PC-3 (cell line): ENCODE data around the gene HPCA.

Source experiments
- CTCF ChIP-seq: fragments of 300-600 bp; sonication (generic); conservative IDR thresholded peaks from 2 replicates; pipeline ENCODE4 v1.5.1; 2017; ENCODE audit warnings: antibody characterized with exemption, low read depth, mild to moderate bottlenecking, low read length
- EZH2 ChIP-seq: fragments of 300-600 bp; sonication (generic); IDR thresholded peaks from one replicate; pipeline ENCODE4 v1.6.1; 2017; ENCODE audit warnings: antibody characterized with exemption, mild to moderate bottlenecking, low read length; ENCODE audit not compliant: unreplicated experiment
- EZH2phosphoT487 ChIP-seq: fragments of 300-600 bp; sonication (generic); IDR thresholded peaks from 2 replicates; pipeline ENCODE4 v1.6.1; 2018; ENCODE audit warnings: mild to moderate bottlenecking, antibody characterized with exemption, low read length, borderline replicate concordance

GRCh38 chr1:32944180-32944579 is 57.9 kb downstream of the HPCA start:
- TF ChIP-seq EZH2phosphoT487 (no peak), CTCF (no peak), EZH2 (no peak)
